Liver (tissue), 3 donors: Measurements from ENCODE around the gene WNK1.

Experiments used
- EGR1 ChIP-seq, 2 donors: IDR thresholded peaks; 2 replicates each; pipeline ENCODE4 v1.6.1; 2016 to 2018; ENCODE audit warnings: antibody characterized with exemption in 2 of 2, low read depth in 2 of 2
- FOXA1 ChIP-seq: IDR thresholded peaks from 2 replicates; pipeline ENCODE4 v1.6.1; 2016; ENCODE audit warnings: antibody characterized with exemption
- GABPA ChIP-seq, 2 donors: IDR thresholded peaks in 1 of 2; conservative IDR thresholded peaks in 1 of 2; 2 replicates each; pipeline ENCODE4 v1.6.1; 2016; ENCODE audit warnings: antibody characterized with exemption in 2 of 2, mild to moderate bottlenecking in 1 of 2, moderate library complexity in 1 of 2
- JUND ChIP-seq, 2 donors: IDR thresholded peaks; 2 replicates each; pipeline ENCODE4 v1.6.1; 2016; ENCODE audit warnings: antibody characterized with exemption in 2 of 2
- RAD21 ChIP-seq, 2 donors: IDR thresholded peaks; 2 replicates each; pipeline ENCODE4 v1.6.1; 2016; ENCODE audit warnings: antibody characterized with exemption in 2 of 2, mild to moderate bottlenecking in 2 of 2
- REST ChIP-seq: IDR thresholded peaks from 2 replicates; pipeline ENCODE4 v1.6.1; 2016; ENCODE audit warnings: antibody characterized with exemption, mild to moderate bottlenecking
- RXRA ChIP-seq, 2 donors: IDR thresholded peaks; 2 replicates each; pipeline ENCODE4 v1.6.1; 2017 to 2018; ENCODE audit warnings: antibody characterized with exemption in 2 of 2, mild to moderate bottlenecking in 1 of 2
- SP1 ChIP-seq: IDR thresholded peaks from 2 replicates; pipeline ENCODE4 v1.6.1; 2018; ENCODE audit warnings: antibody characterized with exemption, mild to moderate bottlenecking
- TAF1 ChIP-seq: conservative IDR thresholded peaks from 2 replicates; pipeline ENCODE4 v1.6.1; 2016; ENCODE audit warnings: antibody characterized with exemption, mild to moderate bottlenecking
- YY1 ChIP-seq: IDR thresholded peaks from 2 replicates; pipeline ENCODE4 v1.6.1; 2016; ENCODE audit warnings: antibody characterized with exemption, mild to moderate bottlenecking
- TF ChIP-seq, protein P1 (sequence below): fragments of 150-350 bp; IDR thresholded peaks from 2 replicates; pipeline ENCODE4 v1.5.1; 2017; ENCODE audit warnings: improper control_type of control experiment, low read depth, low read length; ENCODE audit not compliant: missing input control
- TF ChIP-seq, protein P2 (sequence below): IDR thresholded peaks from 2 replicates; pipeline ENCODE4 v1.6.1; 2016; ENCODE audit warnings: antibody characterized with exemption
- TF ChIP-seq, protein P3 (sequence below): IDR thresholded peaks from 2 replicates; pipeline ENCODE4 v1.6.1; 2016; ENCODE audit warnings: antibody characterized with exemption
- donor health status: healthy.
- donor health status: healthy.

GRCh38 chr12:725076-725475, 27.3 kb upstream of the WNK1 start:
- TF ChIP-seq, protein P1, sequence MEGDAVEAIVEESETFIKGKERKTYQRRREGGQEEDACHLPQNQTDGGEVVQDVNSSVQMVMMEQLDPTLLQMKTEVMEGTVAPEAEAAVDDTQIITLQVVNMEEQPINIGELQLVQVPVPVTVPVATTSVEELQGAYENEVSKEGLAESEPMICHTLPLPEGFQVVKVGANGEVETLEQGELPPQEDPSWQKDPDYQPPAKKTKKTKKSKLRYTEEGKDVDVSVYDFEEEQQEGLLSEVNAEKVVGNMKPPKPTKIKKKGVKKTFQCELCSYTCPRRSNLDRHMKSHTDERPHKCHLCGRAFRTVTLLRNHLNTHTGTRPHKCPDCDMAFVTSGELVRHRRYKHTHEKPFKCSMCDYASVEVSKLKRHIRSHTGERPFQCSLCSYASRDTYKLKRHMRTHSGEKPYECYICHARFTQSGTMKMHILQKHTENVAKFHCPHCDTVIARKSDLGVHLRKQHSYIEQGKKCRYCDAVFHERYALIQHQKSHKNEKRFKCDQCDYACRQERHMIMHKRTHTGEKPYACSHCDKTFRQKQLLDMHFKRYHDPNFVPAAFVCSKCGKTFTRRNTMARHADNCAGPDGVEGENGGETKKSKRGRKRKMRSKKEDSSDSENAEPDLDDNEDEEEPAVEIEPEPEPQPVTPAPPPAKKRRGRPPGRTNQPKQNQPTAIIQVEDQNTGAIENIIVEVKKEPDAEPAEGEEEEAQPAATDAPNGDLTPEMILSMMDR = no peak
- TF ChIP-seq YY1 (no peak), TAF1 (no peak), SP1 (no peak), REST (no peak), JUND (IDR thresholded peaks at IDR 0.05) (no peak), EGR1 (IDR thresholded peaks at IDR 0.05; ENCODE audit: low read depth in 2 of 2) (no peak), RAD21 (IDR thresholded peaks at IDR 0.05) (no peak), GABPA (IDR thresholded peaks at IDR 0.05 in 1 of 2, conservative IDR thresholded peaks at IDR 0.05 in 1 of 2) (no peak), FOXA1 (no peak), RXRA (IDR thresholded peaks at IDR 0.05) (no peak)
- TF ChIP-seq, protein P2, sequence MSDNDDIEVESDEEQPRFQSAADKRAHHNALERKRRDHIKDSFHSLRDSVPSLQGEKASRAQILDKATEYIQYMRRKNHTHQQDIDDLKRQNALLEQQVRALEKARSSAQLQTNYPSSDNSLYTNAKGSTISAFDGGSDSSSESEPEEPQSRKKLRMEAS = no peak
- TF ChIP-seq, protein P3, sequence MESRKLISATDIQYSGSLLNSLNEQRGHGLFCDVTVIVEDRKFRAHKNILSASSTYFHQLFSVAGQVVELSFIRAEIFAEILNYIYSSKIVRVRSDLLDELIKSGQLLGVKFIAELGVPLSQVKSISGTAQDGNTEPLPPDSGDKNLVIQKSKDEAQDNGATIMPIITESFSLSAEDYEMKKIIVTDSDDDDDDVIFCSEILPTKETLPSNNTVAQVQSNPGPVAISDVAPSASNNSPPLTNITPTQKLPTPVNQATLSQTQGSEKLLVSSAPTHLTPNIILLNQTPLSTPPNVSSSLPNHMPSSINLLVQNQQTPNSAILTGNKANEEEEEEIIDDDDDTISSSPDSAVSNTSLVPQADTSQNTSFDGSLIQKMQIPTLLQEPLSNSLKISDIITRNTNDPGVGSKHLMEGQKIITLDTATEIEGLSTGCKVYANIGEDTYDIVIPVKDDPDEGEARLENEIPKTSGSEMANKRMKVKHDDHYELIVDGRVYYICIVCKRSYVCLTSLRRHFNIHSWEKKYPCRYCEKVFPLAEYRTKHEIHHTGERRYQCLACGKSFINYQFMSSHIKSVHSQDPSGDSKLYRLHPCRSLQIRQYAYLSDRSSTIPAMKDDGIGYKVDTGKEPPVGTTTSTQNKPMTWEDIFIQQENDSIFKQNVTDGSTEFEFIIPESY = no peak
